ENCODE results near the gene APOB. TPM values are rescaled to one million over a fixed set of nuclear protein-coding genes. Genes with fewer than 3 reads are reported as not detected.

The APOB gene
- total and polyA plus RNA-seq, 2 of the 13 experiments (the other 11 are each of a cell fraction or from before 2014, with no cell fraction given) = 1,569 to 2,515 TPM

DNA sequence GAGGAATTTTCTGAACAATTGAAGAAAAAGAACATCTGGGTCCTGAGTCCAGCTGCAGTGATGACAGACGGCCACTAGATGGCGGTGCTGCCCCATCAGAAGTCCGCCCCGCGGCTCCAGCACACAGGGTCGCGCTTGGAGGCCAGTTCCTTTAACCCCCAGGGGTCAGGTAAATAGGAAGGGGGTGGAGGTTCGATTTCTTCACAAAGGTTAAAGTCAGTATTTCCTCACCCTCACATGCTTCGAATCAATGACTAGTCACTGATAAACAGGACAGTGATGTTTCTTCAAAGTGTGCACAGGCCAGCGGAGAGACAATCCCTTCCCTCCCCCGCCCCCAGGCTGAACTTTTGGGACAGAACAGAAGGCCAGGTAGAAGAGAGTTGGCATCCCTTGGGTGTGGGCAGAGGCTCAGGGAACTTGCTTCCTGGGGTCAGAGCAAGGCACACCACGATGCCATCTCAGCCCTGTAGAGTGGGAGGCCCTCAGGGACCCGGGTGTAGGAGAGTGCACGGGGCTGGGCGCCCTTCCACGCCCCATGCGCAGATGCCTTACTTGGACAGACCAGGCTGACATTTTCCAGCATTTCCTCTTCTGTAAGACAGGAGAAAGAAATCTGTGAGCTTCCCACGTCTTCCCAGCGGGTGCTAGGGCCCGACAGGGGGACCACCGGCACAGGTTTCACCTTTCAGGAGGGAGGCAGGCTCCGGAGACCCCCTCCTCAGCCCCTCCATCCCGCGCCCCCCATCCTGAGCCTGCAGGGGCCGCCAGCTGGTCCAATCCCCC, 722 bp downstream of the APOB start (continued):
- TF ChIP-seq, protein P1, sequence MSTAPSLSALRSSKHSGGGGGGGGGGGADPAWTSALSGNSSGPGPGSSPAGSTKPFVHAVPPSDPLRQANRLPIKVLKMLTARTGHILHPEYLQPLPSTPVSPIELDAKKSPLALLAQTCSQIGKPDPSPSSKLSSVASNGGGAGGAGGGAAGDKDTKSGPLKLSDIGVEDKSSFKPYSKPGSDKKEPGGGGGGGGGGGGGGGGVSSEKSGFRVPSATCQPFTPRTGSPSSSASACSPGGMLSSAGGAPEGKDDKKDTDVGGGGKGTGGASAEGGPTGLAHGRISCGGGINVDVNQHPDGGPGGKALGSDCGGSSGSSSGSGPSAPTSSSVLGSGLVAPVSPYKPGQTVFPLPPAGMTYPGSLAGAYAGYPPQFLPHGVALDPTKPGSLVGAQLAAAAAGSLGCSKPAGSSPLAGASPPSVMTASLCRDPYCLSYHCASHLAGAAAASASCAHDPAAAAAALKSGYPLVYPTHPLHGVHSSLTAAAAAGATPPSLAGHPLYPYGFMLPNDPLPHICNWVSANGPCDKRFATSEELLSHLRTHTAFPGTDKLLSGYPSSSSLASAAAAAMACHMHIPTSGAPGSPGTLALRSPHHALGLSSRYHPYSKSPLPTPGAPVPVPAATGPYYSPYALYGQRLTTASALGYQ (CRISPR knock-in tag; IDR thresholded peaks at IDR 0.05) = peak; percentile 97
- TF ChIP-seq ZNF572 (CRISPR knock-in tag; IDR thresholded peaks at IDR 0.05) (0 out of 2 replicates have a peak, but pooled peaks have one; percentile 51), PPARG (CRISPR knock-in tag; conservative IDR thresholded peaks at IDR 0.05) (peak; percentile 96), JUN (CRISPR knock-in tag; IDR thresholded peaks at IDR 0.05) (peak; percentile 66; the same call in 1 of the 2 replicates), ASH2L (IDR thresholded peaks at IDR 0.05; ENCODE audit: insufficient read length, low read depth, low read length) (peak; percentile 74), ZNF850 (CRISPR knock-in tag; conservative IDR thresholded peaks at IDR 0.05) (no peak), ZNF263 (CRISPR knock-in tag; IDR thresholded peaks at IDR 0.05) (peak; percentile 19; the same call in 1 of the 2 replicates), MXD4 (CRISPR knock-in tag; IDR thresholded peaks at IDR 0.05) (peak; percentile 94), RORA (CRISPR knock-in tag; IDR thresholded peaks at IDR 0.05) (no peak), GLI4 (CRISPR knock-in tag; IDR thresholded peaks at IDR 0.05; ENCODE audit: borderline replicate concordance) (peak; percentile 93; the same call in 1 of the 2 replicates), ZNF441 (CRISPR knock-in tag; IDR thresholded peaks at IDR 0.05; ENCODE audit: borderline replicate concordance) (peak; percentile 44; the same call in 1 of the 2 replicates), ZFP36L1 (CRISPR knock-in tag; IDR thresholded peaks at IDR 0.05) (peak; percentile 93; the same call in 1 of the 2 replicates), TGIF2 (CRISPR knock-in tag; IDR thresholded peaks at IDR 0.05) (peak; percentile 96)
- TF ChIP-seq, protein P2, sequence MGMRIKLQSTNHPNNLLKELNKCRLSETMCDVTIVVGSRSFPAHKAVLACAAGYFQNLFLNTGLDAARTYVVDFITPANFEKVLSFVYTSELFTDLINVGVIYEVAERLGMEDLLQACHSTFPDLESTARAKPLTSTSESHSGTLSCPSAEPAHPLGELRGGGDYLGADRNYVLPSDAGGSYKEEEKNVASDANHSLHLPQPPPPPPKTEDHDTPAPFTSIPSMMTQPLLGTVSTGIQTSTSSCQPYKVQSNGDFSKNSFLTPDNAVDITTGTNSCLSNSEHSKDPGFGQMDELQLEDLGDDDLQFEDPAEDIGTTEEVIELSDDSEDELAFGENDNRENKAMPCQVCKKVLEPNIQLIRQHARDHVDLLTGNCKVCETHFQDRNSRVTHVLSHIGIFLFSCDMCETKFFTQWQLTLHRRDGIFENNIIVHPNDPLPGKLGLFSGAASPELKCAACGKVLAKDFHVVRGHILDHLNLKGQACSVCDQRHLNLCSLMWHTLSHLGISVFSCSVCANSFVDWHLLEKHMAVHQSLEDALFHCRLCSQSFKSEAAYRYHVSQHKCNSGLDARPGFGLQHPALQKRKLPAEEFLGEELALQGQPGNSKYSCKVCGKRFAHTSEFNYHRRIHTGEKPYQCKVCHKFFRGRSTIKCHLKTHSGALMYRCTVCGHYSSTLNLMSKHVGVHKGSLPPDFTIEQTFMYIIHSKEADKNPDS (CRISPR knock-in tag; IDR thresholded peaks at IDR 0.05) = peak; percentile 37; the same call in 1 of the 2 replicates
- TF ChIP-seq, protein P3, sequence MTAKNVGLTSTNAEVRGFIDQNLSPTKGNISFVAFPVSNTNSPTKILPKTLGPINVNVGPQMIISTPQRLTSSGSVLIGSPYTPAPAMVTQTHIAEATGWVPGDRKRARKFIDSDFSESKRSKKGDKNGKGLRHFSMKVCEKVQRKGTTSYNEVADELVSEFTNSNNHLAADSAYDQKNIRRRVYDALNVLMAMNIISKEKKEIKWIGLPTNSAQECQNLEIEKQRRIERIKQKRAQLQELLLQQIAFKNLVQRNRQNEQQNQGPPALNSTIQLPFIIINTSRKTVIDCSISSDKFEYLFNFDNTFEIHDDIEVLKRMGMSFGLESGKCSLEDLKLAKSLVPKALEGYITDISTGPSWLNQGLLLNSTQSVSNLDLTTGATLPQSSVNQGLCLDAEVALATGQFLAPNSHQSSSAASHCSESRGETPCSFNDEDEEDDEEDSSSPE (CRISPR knock-in tag; IDR thresholded peaks at IDR 0.05) = peak; percentile 82
- TF ChIP-seq, protein P4, sequence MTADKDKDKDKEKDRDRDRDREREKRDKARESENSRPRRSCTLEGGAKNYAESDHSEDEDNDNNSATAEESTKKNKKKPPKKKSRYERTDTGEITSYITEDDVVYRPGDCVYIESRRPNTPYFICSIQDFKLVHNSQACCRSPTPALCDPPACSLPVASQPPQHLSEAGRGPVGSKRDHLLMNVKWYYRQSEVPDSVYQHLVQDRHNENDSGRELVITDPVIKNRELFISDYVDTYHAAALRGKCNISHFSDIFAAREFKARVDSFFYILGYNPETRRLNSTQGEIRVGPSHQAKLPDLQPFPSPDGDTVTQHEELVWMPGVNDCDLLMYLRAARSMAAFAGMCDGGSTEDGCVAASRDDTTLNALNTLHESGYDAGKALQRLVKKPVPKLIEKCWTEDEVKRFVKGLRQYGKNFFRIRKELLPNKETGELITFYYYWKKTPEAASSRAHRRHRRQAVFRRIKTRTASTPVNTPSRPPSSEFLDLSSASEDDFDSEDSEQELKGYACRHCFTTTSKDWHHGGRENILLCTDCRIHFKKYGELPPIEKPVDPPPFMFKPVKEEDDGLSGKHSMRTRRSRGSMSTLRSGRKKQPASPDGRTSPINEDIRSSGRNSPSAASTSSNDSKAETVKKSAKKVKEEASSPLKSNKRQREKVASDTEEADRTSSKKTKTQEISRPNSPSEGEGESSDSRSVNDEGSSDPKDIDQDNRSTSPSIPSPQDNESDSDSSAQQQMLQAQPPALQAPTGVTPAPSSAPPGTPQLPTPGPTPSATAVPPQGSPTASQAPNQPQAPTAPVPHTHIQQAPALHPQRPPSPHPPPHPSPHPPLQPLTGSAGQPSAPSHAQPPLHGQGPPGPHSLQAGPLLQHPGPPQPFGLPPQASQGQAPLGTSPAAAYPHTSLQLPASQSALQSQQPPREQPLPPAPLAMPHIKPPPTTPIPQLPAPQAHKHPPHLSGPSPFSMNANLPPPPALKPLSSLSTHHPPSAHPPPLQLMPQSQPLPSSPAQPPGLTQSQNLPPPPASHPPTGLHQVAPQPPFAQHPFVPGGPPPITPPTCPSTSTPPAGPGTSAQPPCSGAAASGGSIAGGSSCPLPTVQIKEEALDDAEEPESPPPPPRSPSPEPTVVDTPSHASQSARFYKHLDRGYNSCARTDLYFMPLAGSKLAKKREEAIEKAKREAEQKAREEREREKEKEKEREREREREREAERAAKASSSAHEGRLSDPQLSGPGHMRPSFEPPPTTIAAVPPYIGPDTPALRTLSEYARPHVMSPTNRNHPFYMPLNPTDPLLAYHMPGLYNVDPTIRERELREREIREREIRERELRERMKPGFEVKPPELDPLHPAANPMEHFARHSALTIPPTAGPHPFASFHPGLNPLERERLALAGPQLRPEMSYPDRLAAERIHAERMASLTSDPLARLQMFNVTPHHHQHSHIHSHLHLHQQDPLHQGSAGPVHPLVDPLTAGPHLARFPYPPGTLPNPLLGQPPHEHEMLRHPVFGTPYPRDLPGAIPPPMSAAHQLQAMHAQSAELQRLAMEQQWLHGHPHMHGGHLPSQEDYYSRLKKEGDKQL (CRISPR knock-in tag; IDR thresholded peaks at IDR 0.05; ENCODE audit: low read depth) = peak; percentile 97
- TF ChIP-seq, protein P5, sequence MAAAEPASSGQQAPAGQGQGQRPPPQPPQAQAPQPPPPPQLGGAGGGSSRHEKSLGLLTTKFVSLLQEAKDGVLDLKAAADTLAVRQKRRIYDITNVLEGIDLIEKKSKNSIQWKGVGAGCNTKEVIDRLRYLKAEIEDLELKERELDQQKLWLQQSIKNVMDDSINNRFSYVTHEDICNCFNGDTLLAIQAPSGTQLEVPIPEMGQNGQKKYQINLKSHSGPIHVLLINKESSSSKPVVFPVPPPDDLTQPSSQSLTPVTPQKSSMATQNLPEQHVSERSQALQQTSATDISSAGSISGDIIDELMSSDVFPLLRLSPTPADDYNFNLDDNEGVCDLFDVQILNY (CRISPR knock-in tag; conservative IDR thresholded peaks at IDR 0.05) = no peak

Data from HepG2 (cell line).